HUES48 (cell line): ENCODE data around the gene GPX7.

Experiments used
- H3K27ac ChIP-seq: one replicate; pipeline ENCODE4 v1.7.0; 2013; ENCODE audit warnings: low read depth, low read length, inconsistent platforms
- H3K27me3 ChIP-seq: 2 replicates; pipeline ENCODE4 v1.6.1; 2013; ENCODE audit warnings: mild to moderate bottlenecking, low read length; ENCODE audit not compliant: control insufficient read depth, insufficient read depth
- H3K36me3 ChIP-seq: 2 replicates; pipeline ENCODE4 v1.6.1; 2013; ENCODE audit warnings: low read length; ENCODE audit not compliant: control insufficient read depth, insufficient read depth
- H3K4me1 ChIP-seq: 2 replicates; pipeline ENCODE4 v1.6.1; 2013; ENCODE audit warnings: mild to moderate bottlenecking, low read length; ENCODE audit not compliant: control insufficient read depth, insufficient read depth
- H3K4me3 ChIP-seq: 2 replicates; pipeline ENCODE4 v1.5.1; 2013; ENCODE audit warnings: mild to moderate bottlenecking, low read depth, low read length
- H3K9ac ChIP-seq: 2 replicates; pipeline ENCODE4 v1.6.1; 2013; ENCODE audit warnings: mild to moderate bottlenecking, low read depth, low read length, moderate library complexity
- H3K9me3 ChIP-seq: 2 replicates; pipeline ENCODE4 v1.6.1; 2013; ENCODE audit warnings: low read length; ENCODE audit not compliant: control insufficient read depth, insufficient read depth

Gene GPX7

GRCh38 chr1:52645261-52645660 is 43.1 kb downstream of the GPX7 start:
- no peak overlapping the region for H3K27ac ChIP-seq
- no peaks in the 10 kb centered on the region for H3K9me3 ChIP-seq
- H3K27me3 ChIP-seq: no peaks in the 10 kb centered on the region

DNA sequence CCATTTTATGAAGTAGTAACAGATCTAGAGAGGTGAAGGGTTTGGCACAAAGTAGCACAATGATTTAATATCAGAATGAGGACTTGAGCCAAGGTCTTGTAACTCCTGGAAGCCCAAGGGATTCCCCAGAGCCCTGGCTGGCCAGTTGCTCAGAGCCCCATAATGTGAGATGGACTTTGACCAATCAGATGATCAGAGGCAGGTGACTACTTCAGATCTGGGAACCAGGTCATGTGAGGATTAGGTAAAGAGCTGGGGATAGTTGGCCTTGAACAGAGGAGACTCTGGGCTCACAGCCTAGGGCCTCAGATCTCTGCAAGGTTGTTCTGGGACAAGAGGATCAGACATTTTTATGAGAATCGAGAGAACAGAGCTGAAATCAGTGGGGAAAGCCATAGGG is 49.7 kb downstream of the GPX7 start:
- H3K27me3 ChIP-seq: no peaks in the 10 kb centered on the region
- H3K27ac ChIP-seq: no peak overlapping the region
- H3K4me1 ChIP-seq: no peaks in the 10 kb centered on the region
- no peaks in the 10 kb centered on the region for H3K36me3 ChIP-seq
- H3K4me3 ChIP-seq: no peak overlapping the region
- no peaks in the 10 kb centered on the region for H3K9me3 ChIP-seq
- no peak overlapping the region for H3K9ac ChIP-seq

More at GRCh38 chr1:52645261-52645660, 43.1 kb downstream of the GPX7 start:
- Histone ChIP-seq H3K4me3 (no peak overlapping the region), H3K4me1 (no peaks in the 10 kb centered on the region), H3K36me3 (no peaks in the 10 kb centered on the region), H3K9ac (no peak overlapping the region)

DNA sequence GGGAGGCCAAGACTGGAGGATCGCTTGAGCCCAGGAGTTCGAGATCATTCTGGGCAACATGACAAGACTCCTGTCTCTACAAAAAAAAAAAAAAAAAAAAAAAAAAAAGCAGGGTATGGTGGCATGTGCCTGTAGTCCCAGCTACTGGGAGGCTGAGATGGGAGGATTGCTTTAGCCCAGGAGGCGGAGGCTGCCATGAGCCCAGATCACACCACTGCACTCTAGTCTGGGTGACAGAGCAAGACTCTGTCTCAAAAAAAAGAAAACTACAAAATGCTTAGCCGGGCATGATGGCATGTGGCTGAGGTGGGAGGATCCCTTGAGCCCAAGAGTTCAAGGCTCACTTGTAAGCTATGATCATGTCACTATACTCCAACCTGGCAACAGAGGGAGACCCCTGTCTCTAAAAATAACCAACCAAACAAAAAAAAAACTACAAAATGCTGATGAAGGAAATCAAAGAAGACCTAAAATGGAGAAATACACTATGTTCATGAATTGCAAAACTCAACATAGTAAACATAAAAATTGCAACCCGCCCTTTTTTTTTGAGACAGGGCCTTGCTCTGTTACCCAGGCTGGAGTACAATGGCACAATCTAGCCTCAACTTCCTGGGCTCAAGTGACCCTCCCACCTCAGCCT is 51.2 kb downstream of the GPX7 start:
- Histone ChIP-seq H3K9ac (no peak overlapping the region), H3K4me1 (no peaks in the 10 kb centered on the region), H3K36me3 (no peaks in the 10 kb centered on the region), H3K4me3 (no peak overlapping the region), H3K27ac (no peak overlapping the region), H3K9me3 (no peaks in the 10 kb centered on the region), H3K27me3 (no peaks in the 10 kb centered on the region)

- Histone ChIP-seq H3K4me3 (no peak overlapping the region), H3K9ac (no peak overlapping the region), H3K4me1 (peaks cover under 1% of the 10 kb centered on the region; the same call in 1 of the 2 replicates), H3K36me3 (no peaks in the 10 kb centered on the region), H3K27ac (no peak overlapping the region), H3K9me3 (no peaks in the 10 kb centered on the region), H3K27me3 (no peaks in the 10 kb centered on the region)
Measured at GRCh38 chr1:52654063-52654462, 51.9 kb downstream of the GPX7 start.

DNA sequence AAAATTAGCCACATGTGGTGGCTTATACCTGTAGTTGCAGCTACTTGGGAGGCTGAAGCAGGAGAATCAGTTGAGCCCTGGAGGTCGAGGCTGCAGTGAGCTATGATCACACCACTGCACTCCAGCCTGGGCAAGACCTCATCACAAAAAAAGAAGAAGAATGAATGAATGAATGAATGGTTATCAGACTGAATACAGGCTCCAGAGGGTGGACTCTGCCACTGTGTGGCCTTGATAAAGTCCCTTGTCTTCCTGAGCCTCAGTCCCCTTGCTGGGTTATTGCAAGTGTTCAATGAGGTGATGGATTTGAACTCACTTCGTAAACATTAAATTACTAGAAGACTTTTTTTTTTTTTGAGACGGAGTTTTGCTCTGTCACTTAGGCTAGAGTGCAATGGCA is 55.5 kb downstream of the GPX7 start:
- no peaks in the 10 kb centered on the region for H3K27me3 ChIP-seq
- H3K27ac ChIP-seq: no peak overlapping the region
- no peaks in the 10 kb centered on the region for H3K36me3 ChIP-seq
- peaks cover 22% of the 10 kb centered on the region for H3K4me1 ChIP-seq
- no peak overlapping the region for H3K4me3 ChIP-seq
- H3K9me3 ChIP-seq: no peaks in the 10 kb centered on the region
- H3K9ac ChIP-seq: no peak overlapping the region
